Measurements from ENCODE around the gene EEFSEC.

DNA sequence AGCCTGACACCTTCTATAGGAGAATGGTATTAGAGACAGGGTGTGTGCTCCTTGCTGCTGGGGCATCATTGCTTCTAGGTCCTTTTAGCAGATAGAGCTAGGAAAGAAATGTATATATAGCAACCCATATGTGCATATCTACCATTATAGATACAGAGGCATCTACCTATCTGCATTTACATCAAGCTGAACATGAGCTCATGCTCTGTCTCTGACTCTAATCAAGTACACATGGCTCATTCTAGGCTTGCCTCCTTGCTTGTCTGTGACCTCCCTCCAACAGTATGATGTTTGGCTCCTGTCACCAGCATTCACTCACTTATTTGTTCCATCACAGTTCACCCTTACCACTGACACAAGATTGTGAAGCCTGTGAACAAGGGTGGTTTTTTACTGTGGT is 133.4 kb downstream of the EEFSEC start:
- TF ChIP-seq, protein P1, sequence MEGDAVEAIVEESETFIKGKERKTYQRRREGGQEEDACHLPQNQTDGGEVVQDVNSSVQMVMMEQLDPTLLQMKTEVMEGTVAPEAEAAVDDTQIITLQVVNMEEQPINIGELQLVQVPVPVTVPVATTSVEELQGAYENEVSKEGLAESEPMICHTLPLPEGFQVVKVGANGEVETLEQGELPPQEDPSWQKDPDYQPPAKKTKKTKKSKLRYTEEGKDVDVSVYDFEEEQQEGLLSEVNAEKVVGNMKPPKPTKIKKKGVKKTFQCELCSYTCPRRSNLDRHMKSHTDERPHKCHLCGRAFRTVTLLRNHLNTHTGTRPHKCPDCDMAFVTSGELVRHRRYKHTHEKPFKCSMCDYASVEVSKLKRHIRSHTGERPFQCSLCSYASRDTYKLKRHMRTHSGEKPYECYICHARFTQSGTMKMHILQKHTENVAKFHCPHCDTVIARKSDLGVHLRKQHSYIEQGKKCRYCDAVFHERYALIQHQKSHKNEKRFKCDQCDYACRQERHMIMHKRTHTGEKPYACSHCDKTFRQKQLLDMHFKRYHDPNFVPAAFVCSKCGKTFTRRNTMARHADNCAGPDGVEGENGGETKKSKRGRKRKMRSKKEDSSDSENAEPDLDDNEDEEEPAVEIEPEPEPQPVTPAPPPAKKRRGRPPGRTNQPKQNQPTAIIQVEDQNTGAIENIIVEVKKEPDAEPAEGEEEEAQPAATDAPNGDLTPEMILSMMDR (conservative IDR thresholded peaks at IDR 0.05) = no peak
- TF ChIP-seq ZFX (IDR thresholded peaks at IDR 0.05) = no peak
